Stimulated activated naive CD8-positive, alpha-beta T cell treated with anti-CD3 and anti-CD28 coated beads, Interleukin-15, amount 100 ng/mL, for 72 hours (primary cell): ENCODE measurements around the gene CALHM1.

Experiments used
- ATAC-seq: fragments of 150-1000 bp; cut with Tn5 transposase; 2 replicates; pipeline ENCODE4 v1.10.0; 2021; ENCODE audit warnings: mild to moderate bottlenecking, moderate library complexity
- DNase-seq, 2 donors: peaks; one replicate each; pipeline ENCODE4 v3.0.0; 2021 to 2022
- H3K27ac Mint-ChIP-seq, 2 donors: one replicate each; pipeline ENCODE4 v1.8.0; 2022; ENCODE audit warnings: mild to moderate bottlenecking in 2 of 2, mixed read lengths in 2 of 2, moderate library complexity in 2 of 2
- H3K27me3 Mint-ChIP-seq: one replicate; pipeline ENCODE4 v1.8.0; 2022; ENCODE audit warnings: mixed read lengths
- H3K4me1 Mint-ChIP-seq: one replicate; pipeline ENCODE4 v1.8.0; 2022; ENCODE audit warnings: mild to moderate bottlenecking, mixed read lengths
- H3K4me3 Mint-ChIP-seq, 2 donors: one replicate each; pipeline ENCODE4 v1.8.0; 2022; ENCODE audit warnings: mild to moderate bottlenecking in 2 of 2, mixed read lengths in 2 of 2, moderate library complexity in 1 of 2
- H3K9me3 Mint-ChIP-seq, 2 donors: one replicate each; pipeline ENCODE4 v1.8.0; 2022; ENCODE audit warnings: mixed read lengths in 2 of 2

Gene CALHM1

DNA sequence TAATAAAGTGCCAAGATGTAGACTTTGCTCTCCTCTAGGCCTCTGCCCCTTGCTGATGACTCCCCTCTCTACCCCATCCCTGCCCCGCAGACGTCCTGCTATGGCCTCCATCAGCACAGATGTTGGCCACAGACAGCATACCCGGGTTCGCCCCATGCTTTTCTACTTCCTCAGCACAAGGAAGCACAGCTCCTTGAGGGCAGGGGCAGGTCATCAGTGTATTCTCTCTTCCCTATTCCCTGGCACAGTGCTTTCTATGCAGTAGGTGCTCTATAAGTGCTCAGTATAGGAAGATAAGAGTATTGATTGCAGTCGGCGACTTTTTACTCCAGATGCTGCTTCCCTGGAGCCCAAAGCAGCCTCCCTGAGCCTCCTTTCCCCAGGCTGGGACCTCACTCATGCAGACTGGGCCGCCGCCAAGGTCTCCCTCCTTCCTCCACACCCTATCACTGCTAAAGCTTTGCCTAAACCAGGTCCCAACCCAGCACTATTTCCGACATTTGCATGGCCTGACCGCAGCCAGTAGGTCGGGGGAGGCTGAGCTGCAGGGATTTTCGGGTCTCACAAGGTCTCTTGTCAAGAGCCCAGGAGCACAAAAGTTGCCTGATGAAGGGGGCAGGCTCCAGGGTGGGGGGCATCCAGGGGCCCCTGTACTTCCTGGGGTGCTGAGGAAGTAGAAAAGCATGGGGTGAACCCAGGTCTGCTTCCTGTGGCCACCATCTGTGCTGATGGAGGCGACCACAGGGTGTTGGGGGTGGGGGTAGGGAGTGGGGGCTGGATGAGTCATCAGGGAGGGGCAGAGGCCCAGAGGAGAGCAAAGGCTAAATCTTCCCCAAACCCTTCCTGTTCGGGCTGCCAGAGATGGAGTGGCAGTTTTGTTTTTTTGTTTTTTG lies 12.3 kb upstream of the CALHM1 start:
- DNase-seq: peak; percentile 67 to 80
- Mint-ChIP-seq H3K4me3 (peak overlapping the region; percentile 75 to 78), H3K27ac (peak overlapping the region; percentile 92 to 95), H3K9me3 (no peaks in the 10 kb centered on the region), H3K27me3 (no peaks in the 10 kb centered on the region), H3K4me1 (peaks cover 39% of the 10 kb centered on the region)
- peak; percentile 93 for ATAC-seq

DNA sequence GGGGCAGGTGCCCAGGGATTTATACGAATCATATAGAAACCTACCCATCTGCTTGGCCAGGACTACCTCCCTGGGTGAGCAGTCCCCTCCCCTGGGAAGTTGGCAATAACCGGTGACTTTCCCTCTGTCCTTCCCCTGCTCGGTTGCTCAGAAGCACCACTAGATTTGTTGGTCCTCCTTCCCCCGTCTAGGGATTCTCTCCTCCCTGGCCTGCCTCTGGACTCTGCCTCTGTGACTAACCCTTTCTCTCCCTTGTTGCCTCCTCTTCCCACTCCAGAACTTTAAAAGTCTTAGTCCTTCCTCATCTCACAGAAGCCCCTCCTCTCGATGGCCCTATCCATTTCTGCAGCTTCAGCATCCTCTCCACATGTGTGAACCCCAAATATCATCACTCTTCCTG lies 10.5 kb upstream of the CALHM1 start:
- ATAC-seq (no peak), DNase-seq (no peak)
- Mint-ChIP-seq H3K9me3 (no peaks in the 10 kb centered on the region), H3K4me1 (peaks cover 38% of the 10 kb centered on the region), H3K27ac (peak overlapping the region in 1 of 2 donors; percentile 10), H3K27me3 (no peaks in the 10 kb centered on the region), H3K4me3 (no peak overlapping the region)

DNA sequence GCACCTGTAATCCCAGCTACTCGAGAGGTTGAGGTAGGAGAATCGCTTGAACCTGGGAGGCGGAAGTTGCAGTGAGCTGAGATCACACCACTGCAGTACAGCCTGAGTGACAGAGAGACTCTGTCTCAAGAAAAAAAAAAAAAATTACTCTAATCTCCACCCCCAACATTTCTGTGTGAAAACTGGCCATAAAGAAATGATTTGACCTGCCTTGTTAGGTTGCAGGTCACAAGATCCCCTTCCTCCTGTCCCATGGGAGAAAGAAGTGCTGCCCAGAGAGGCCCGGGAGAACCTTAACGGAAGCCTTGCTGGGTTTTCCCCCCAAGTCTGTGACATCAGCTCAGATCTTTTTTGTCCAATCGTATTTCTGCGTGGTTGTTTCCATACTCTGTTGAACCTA lies 8.7 kb upstream of the CALHM1 start:
- Mint-ChIP-seq H3K4me3 (no peak overlapping the region), H3K9me3 (no peaks in the 10 kb centered on the region), H3K27ac (peak overlapping the region in 1 of 2 donors; percentile 88), H3K27me3 (no peaks in the 10 kb centered on the region), H3K4me1 (peaks cover 37% of the 10 kb centered on the region)
- DNase-seq (no peak), ATAC-seq (no peak)

DNA sequence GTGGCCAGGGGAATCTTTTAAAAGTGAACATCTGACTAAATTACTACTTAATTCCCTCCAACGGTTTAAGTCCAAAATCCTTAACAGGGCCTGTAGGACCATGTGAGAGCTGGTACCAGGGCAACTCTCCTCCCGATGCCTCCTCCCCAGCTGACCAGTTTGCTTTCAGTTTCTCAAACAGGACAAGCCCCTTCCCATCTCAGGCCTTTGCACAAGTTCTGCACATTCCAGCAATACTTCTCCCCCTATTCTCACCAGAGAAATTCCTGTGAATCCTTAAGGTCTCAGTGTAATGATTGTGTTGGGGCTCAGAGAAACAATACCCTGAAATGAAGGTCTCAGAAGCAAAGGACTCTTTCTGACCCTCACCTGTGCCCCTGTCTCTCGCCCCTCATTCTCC lies 8.0 kb upstream of the CALHM1 start:
- DNase-seq (no peak), ATAC-seq (no peak)
- Mint-ChIP-seq H3K27ac (peak overlapping the region; percentile 27 to 79), H3K4me1 (peaks cover 30% of the 10 kb centered on the region), H3K4me3 (no peak overlapping the region), H3K9me3 (no peaks in the 10 kb centered on the region), H3K27me3 (no peaks in the 10 kb centered on the region)

DNA sequence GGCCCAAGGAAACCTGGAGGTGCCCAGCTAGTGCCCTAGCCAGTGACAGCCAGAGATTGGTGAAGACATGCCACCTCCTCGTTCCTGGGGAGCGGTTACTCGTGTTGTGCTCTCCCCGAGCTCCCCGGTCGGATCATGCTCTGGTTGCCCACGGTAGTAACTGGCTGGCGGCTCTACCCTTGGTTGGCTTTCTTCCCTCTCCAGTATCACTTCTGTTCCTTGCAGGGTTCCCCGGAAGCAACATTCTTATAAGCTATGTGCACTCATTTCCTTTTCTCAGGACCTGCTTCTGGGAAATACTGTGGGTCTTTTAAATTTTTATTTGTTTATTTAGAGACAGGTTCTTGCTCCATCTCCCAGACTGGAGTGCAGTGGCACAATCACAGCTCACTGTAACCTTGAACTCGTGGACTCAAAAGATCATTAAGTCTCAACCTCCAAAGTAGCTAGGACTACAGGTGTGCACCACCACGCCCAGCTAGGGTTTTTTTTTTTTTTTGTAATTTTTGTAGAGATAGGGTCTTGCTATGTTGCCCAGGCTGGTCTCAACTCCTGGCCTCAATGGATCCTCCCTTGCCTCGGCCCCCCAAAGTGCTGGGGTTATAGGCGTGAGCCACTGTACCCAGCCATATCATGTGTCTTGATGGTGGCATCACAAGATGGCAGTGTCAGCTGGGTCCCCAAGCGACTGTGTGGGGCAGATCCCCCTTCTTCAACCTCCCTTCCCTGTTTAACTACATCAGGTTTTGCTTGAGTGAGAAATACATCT lies 6.9 kb upstream of the CALHM1 start:
- Mint-ChIP-seq H3K27ac (no peak overlapping the region), H3K4me1 (peaks cover 20% of the 10 kb centered on the region), H3K27me3 (no peaks in the 10 kb centered on the region), H3K4me3 (no peak overlapping the region), H3K9me3 (no peaks in the 10 kb centered on the region)
- ATAC-seq: no peak
- DNase-seq: no peak

- Mint-ChIP-seq H3K4me1 (peaks cover 30% of the 10 kb centered on the region), H3K27me3 (no peaks in the 10 kb centered on the region), H3K27ac (no peak overlapping the region), H3K9me3 (no peaks in the 10 kb centered on the region), H3K4me3 (no peak overlapping the region)
- DNase-seq: no peak
- no peak for ATAC-seq
These were observed 4.8 kb upstream of the CALHM1 start for GRCh38 chr10:103463499-103463898.

- H3K9me3 Mint-ChIP-seq: no peaks in the 10 kb centered on the region
- no peak overlapping the region for H3K4me3 Mint-ChIP-seq
- H3K27ac Mint-ChIP-seq: no peak overlapping the region
- peaks cover 20% of the 10 kb centered on the region for H3K4me1 Mint-ChIP-seq
- ATAC-seq (no peak), DNase-seq (no peak)
- no peaks in the 10 kb centered on the region for H3K27me3 Mint-ChIP-seq
These were observed 915 bp upstream of the CALHM1 start for GRCh38 chr10:103459615-103460014.

DNA sequence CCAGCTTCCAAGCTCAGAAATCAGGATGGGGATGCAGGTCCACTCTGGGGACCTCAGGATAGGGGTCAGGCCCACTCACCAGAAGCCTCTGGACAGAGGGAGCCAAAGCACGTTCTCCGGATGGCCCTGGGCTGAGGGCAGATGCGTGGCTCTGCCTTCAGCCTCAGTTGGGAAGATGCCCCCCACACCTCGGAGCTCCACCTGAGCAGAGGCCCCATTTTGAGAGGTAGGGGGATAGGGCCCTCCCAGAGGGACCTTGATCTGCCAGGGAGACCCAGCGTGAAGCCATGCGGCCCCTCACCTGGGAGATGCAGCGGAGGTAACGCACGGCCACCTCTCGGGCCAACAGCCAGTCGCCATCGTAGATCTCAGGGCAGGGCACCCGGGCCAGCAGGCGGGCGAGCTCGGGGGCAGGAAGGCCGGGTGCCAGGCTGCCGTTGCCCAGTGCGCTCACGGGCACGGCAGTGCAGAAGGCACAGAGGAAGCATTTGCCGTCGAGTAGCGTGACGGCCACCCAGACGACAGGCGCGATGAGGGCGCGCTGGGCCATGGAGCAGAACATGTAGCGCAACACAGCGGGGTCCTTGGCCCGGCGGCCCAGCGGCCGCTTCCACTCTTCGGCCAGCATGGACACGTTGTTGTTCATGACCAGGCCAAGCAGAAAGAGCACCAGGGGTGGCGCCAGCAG lies 660 bp downstream of the CALHM1 start:
- no peaks in the 10 kb centered on the region for H3K27me3 Mint-ChIP-seq
- ATAC-seq (no peak), DNase-seq (no peak)
- no peak overlapping the region for H3K27ac Mint-ChIP-seq
- H3K4me3 Mint-ChIP-seq: no peak overlapping the region
- peaks cover 26% of the 10 kb centered on the region for H3K4me1 Mint-ChIP-seq
- H3K9me3 Mint-ChIP-seq: no peaks in the 10 kb centered on the region

GRCh38 chr10:103457176-103457712 lies 1.5 kb downstream of the CALHM1 start:
- Mint-ChIP-seq H3K4me3 (no peak overlapping the region), H3K9me3 (no peaks in the 10 kb centered on the region), H3K27me3 (no peaks in the 10 kb centered on the region), H3K27ac (peak overlapping the region in 1 of 2 donors; percentile 74), H3K4me1 (peaks cover 33% of the 10 kb centered on the region)
- ATAC-seq (no peak), DNase-seq (no peak)

- no peak for ATAC-seq
- Mint-ChIP-seq H3K9me3 (no peaks in the 10 kb centered on the region), H3K4me3 (no peak overlapping the region), H3K27ac (no peak overlapping the region), H3K27me3 (no peaks in the 10 kb centered on the region), H3K4me1 (peaks cover 42% of the 10 kb centered on the region)
- DNase-seq: no peak
These were observed 2.5 kb downstream of the CALHM1 start for GRCh38 chr10:103456074-103456660.

DNA sequence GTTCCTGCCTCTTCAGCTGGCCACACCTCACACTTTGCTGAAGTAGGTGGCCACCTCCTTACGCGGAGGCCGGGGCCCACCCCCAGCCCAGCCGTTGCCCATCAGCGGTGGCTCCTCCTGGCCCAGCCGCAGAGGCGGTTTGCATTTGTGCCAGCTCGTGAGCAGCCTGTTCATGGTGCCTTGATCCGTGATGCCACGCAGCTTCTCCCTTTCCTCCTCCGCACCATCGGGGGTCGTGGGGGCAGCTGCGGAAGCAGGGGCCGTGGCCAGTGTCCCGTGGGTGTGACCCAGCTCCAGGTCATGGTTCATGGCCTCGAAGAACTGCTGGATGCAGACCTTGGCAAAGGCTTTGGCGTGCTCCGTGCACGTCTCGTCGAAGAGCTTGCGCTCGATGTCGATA lies 3.5 kb downstream of the CALHM1 start:
- no peaks in the 10 kb centered on the region for H3K9me3 Mint-ChIP-seq
- H3K27me3 Mint-ChIP-seq: no peaks in the 10 kb centered on the region
- peak overlapping the region in 1 of 2 donors; percentile 90 for H3K27ac Mint-ChIP-seq
- ATAC-seq (no peak), DNase-seq (no peak)
- H3K4me1 Mint-ChIP-seq: peaks cover 50% of the 10 kb centered on the region
- H3K4me3 Mint-ChIP-seq: no peak overlapping the region

DNA sequence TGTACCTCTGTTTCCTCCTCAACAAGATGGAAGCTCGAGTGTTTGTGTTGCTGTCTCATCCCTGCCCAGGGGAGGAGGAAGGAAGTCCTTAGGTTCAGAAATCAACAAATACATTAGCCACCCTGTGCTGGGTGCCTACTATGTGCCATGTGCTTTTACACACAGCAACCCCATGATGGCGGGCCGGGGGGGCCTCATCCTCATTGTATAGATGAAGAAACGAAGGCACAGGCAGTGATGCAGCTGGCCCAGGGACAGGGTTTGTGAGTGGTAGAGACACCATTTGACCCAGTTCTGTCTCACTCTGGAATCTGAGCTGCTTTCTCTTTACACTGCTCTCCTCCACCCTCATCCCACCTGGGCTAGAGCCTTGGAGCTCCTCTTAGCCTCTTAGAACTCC lies 4.7 kb downstream of the CALHM1 start:
- Mint-ChIP-seq H3K4me3 (no peak overlapping the region), H3K4me1 (peaks cover 50% of the 10 kb centered on the region), H3K27me3 (no peaks in the 10 kb centered on the region), H3K27ac (no peak overlapping the region), H3K9me3 (no peaks in the 10 kb centered on the region)
- no peak for DNase-seq
- no peak for ATAC-seq

GRCh38 chr10:103452506-103453230 lies 6.0 kb downstream of the CALHM1 start:
- Mint-ChIP-seq H3K27me3 (no peaks in the 10 kb centered on the region), H3K9me3 (no peaks in the 10 kb centered on the region)

DNA sequence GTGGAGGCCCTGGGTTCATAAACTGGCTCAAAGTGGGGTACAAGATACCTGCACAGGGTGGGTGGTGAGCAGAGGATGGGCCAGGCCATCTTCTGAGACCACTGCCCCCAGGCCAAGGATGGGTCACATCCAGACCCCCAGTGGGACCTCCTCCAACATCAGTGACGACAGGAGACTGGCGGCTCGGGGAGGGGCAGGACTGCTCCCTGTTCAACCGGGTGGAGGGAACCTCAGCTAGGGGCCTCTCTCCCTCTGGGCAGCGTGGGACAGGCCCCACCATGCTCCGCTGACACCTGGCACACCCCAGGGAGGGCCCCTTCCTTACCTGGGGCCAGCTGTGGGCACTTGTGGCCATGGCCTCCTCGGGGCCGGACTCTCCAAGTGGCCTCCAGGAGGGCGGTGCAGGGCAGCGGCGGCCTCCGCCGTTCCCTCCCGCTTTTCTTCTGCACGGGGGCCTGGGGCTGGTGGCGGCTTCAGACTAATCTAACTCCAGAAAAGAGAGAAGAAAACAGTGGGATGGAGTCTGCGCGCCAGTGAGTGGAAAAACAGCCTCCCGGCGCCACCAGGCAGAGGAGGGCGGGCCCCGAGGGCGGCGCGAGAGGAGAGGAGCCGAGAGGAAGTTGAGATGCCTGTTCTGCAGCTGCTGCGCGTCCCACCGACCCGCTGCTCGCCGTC lies 6.7 kb downstream of the CALHM1 start, which contains the start of gene CALHM2:
TSS of gene CALHM2 (minus strand) at position 540 of the 675 bp plus-strand sequence. CDS start 2,429 bp downstream, outside the sequence.
- Mint-ChIP-seq H3K27me3 (no peaks in the 10 kb centered on the region), H3K9me3 (no peaks in the 10 kb centered on the region), H3K27ac (peak within 1 kb of the TSS; percentile 22 to 87), H3K4me3 (peak within 1 kb of the TSS; percentile 93 to 95), H3K4me1 (peaks cover 50% of the 10 kb centered on the region)
- DNase-seq (peak; percentile 58 to 64), ATAC-seq (peak; percentile 79)

More at GRCh38 chr10:103452506-103453230, 6.0 kb downstream of the CALHM1 start:
- H3K4me1 Mint-ChIP-seq: peaks cover 53% of the 10 kb centered on the region
- ATAC-seq (no peak), DNase-seq (no peak)
- H3K27ac Mint-ChIP-seq: peak overlapping the region; percentile 22 to 87
- peak overlapping the region; percentile 93 to 95 for H3K4me3 Mint-ChIP-seq
